SU-DHL-6 (cell line): ENCODE measurements around the gene APOB.

Experiments used
- CTCF ChIP-seq: fragments of 200-600 bp; sonication (generic); IDR thresholded peaks from one replicate; pipeline ENCODE4 v1.5.1; 2017; ENCODE audit warnings: antibody characterized with exemption, mild to moderate bottlenecking, low read length, moderate library complexity; ENCODE audit not compliant: insufficient read depth, poor library complexity, severe bottlenecking
- EZH2phosphoT487 ChIP-seq: fragments of 200-600 bp; sonication (generic), shearing (Covaris generic); conservative IDR thresholded peaks from 2 replicates; pipeline ENCODE4 v1.6.1; 2018; ENCODE audit warnings: mild to moderate bottlenecking, antibody characterized with exemption, low read length, moderate library complexity, mixed read lengths

DNA sequence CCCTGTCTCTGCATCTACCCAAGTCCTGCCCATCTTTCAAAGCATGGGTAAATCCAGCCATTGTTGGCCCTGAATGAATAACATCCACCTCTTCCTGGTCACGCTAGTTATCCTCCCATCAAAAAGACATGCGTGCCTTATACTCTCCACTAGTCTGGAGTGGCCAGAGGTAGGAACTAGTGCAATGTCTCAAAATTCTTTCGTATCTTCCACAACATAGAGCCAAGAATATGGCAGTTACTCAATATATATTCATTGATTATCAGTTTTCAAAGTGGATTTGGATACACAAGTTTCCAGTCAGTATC, 8.9 kb downstream of the APOB start:
- TF ChIP-seq CTCF, result no peak
- TF ChIP-seq EZH2phosphoT487, result no peak
